ENCODE results near the gene ATP2B2. TPM values are rescaled to one million over a fixed set of nuclear protein-coding genes. Genes with fewer than 3 reads are reported as not detected.

Gene ATP2B2
- total RNA-seq, 1 experiment from 2014 or later = not detected

DNA sequence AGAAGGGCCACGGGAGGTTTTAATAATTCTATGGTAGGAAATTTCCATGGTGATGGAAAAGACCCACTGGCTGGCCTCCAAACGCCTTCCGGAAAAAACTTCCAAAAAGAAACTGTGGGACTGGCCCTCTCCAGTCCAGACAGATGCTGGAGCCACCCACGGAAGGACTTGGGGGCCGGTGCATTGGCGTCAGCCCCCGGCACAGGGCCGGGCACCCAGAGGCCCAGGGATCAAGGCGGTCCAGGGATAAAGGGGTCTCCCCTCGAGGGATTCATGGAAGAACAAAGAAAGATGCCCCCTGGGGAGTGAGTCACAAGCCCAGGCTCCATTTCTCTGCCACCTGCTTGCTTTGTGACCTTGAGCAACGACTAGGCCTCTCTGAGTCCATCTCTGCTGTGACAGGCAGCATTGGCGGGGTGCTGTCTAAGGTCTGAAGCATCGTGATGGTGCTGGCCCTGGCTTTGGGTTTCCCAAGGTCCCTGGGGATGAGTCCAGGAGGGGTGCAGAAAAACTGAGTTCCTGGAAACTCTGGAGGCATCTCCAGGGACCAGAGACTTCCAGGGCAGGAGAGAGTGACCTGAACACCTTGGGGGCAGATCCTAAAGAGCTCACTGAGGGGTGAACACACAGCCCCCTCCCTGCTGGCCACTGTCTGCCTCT, 21.6 kb downstream of the ATP2B2 start:
- no peaks in the 10 kb centered on the region for H3K36me3 ChIP-seq (ENCODE audit: control insufficient read depth, insufficient read depth, low read length)
- POLR2A ChIA-PET = no interaction called here
- Mint-ChIP-seq H3K36me3 (ENCODE audit: insufficient read depth, unreplicated experiment) (no peaks in the 10 kb centered on the region), H3K27ac (ENCODE audit: unreplicated experiment) (no peak overlapping the region), H3K4me3 (ENCODE audit: unreplicated experiment) (no peak overlapping the region), H3K27me3 (ENCODE audit: insufficient read depth, unreplicated experiment) (peaks cover 7% of the 10 kb centered on the region), H3K4me1 (ENCODE audit: low read depth, unreplicated experiment) (no peaks in the 10 kb centered on the region), H3K9me3 (ENCODE audit: unreplicated experiment) (peaks cover 2% of the 10 kb centered on the region)
- H3K27me3 ChIP-seq (replicated peaks; ENCODE audit: control insufficient read depth, insufficient read depth, low read length) = no peaks in the 10 kb centered on the region
- H3K4me1 ChIP-seq = no peaks in the 10 kb centered on the region
- BruUV-seq (replicated peaks) = no TSS peak
- intact Hi-C loops (cut with micrococcal nuclease; ENCODE audit: unreplicated experiment) = no loop called here
- no peaks in the 10 kb centered on the region for H3K9me3 ChIP-seq
- TF ChIP-seq, protein P1, sequence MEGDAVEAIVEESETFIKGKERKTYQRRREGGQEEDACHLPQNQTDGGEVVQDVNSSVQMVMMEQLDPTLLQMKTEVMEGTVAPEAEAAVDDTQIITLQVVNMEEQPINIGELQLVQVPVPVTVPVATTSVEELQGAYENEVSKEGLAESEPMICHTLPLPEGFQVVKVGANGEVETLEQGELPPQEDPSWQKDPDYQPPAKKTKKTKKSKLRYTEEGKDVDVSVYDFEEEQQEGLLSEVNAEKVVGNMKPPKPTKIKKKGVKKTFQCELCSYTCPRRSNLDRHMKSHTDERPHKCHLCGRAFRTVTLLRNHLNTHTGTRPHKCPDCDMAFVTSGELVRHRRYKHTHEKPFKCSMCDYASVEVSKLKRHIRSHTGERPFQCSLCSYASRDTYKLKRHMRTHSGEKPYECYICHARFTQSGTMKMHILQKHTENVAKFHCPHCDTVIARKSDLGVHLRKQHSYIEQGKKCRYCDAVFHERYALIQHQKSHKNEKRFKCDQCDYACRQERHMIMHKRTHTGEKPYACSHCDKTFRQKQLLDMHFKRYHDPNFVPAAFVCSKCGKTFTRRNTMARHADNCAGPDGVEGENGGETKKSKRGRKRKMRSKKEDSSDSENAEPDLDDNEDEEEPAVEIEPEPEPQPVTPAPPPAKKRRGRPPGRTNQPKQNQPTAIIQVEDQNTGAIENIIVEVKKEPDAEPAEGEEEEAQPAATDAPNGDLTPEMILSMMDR (IDR thresholded peaks at IDR 0.05; ENCODE audit: insufficient read depth in 1 of 2, low read depth in 1 of 2, low read length in 1 of 2, severe bottlenecking in 1 of 2, unreplicated experiment in 1 of 2) = no peak
- no peak for DNase-seq
- H3K4me3 ChIP-seq (ENCODE audit: low read depth, low read length) = no peak overlapping the region
- CTCF ChIA-PET = no interaction called here

DNA sequence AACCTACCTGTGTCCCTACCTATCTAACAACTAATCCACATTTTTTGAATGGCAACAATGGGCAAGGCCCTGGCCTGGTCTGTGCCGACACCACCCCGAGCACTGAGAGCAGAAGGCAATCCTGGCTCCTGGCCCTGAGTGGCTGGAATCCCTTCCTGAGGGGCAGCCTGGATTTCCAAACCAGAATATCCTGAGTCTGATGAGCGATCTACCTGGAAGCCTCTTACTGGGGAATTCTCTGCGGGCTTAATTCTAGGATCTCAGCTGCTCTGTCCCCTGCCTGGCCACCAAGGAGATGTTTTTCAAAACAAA, 22.1 kb downstream of the ATP2B2 start:
- no peak overlapping the region for H3K4me3 Mint-ChIP-seq (ENCODE audit: unreplicated experiment)
- H3K27ac Mint-ChIP-seq (ENCODE audit: unreplicated experiment) = no peak overlapping the region
- no peaks in the 10 kb centered on the region for H3K27me3 ChIP-seq (replicated peaks; ENCODE audit: control insufficient read depth, insufficient read depth, low read length)
- H3K9me3 ChIP-seq = no peaks in the 10 kb centered on the region
- peaks cover 7% of the 10 kb centered on the region for H3K9me3 Mint-ChIP-seq (ENCODE audit: unreplicated experiment)
- ChIA-PET POLR2A (no interaction called here), CTCF (no interaction called here)
- no TSS peak for BruUV-seq (replicated peaks)
- no peaks in the 10 kb centered on the region for H3K36me3 ChIP-seq (ENCODE audit: control insufficient read depth, insufficient read depth, low read length)
- no peaks in the 10 kb centered on the region for H3K36me3 Mint-ChIP-seq (ENCODE audit: insufficient read depth, unreplicated experiment)
- DNase-seq = no peak
- H3K4me1 ChIP-seq = no peaks in the 10 kb centered on the region
- intact Hi-C loops (cut with micrococcal nuclease; ENCODE audit: unreplicated experiment) = no loop called here
- peaks cover 8% of the 10 kb centered on the region for H3K27me3 Mint-ChIP-seq (ENCODE audit: insufficient read depth, unreplicated experiment)
- H3K4me3 ChIP-seq (ENCODE audit: low read depth, low read length) = no peak overlapping the region
- TF ChIP-seq, protein P1 (IDR thresholded peaks at IDR 0.05; ENCODE audit: insufficient read depth in 1 of 2, low read depth in 1 of 2, low read length in 1 of 2, severe bottlenecking in 1 of 2, unreplicated experiment in 1 of 2) = no peak
- H3K4me1 Mint-ChIP-seq (ENCODE audit: low read depth, unreplicated experiment) = no peaks in the 10 kb centered on the region

DNA sequence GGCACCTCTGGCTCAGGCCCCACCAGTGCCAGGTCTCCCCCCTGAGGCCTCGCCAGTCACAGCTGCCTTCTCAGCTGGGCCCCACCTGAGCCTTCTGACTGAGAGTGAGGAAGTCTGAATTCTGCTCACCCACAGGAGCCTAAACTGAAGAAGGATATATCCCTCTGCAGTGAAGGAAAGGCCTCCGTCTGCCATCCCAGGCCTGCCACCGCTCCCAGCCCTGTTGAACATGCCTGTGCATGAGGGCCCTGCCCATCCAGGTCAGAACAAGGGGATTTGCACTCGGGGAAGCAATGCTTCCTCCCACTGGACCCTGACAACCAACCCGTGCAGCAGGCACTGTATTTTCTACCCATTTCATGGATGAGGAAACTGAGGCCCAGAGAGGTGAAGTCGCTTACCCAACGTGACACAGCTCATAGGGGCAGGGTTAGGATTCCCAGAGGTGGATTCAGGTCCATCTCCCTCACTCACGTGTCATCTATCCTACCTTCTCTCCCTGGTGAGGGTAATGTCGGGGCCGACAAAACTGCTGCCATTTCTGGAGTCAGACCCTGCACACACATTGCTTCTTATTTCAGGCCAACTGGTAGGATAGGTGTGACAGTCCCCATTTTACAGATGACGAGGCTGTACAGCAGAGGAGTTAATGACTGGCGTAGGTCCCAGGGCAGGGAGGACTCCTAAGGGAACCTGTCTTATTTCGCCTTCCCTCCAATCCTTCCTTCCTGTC, 22.6 kb downstream of the ATP2B2 start:
- Mint-ChIP-seq H3K27me3 (ENCODE audit: insufficient read depth, unreplicated experiment) (peaks cover 9% of the 10 kb centered on the region), H3K27ac (ENCODE audit: unreplicated experiment) (no peak overlapping the region), H3K4me1 (ENCODE audit: low read depth, unreplicated experiment) (no peaks in the 10 kb centered on the region), H3K4me3 (ENCODE audit: unreplicated experiment) (no peak overlapping the region), H3K36me3 (ENCODE audit: insufficient read depth, unreplicated experiment) (no peaks in the 10 kb centered on the region), H3K9me3 (ENCODE audit: unreplicated experiment) (peaks cover 11% of the 10 kb centered on the region)
- no peaks in the 10 kb centered on the region for H3K4me1 ChIP-seq
- intact Hi-C loops (cut with micrococcal nuclease; ENCODE audit: unreplicated experiment) = no loop called here
- ChIA-PET CTCF (no interaction called here), POLR2A (no interaction called here)
- DNase-seq = no peak
- no peaks in the 10 kb centered on the region for H3K27me3 ChIP-seq (replicated peaks; ENCODE audit: control insufficient read depth, insufficient read depth, low read length)
- TF ChIP-seq, protein P1 (IDR thresholded peaks at IDR 0.05; ENCODE audit: insufficient read depth in 1 of 2, low read depth in 1 of 2, low read length in 1 of 2, severe bottlenecking in 1 of 2, unreplicated experiment in 1 of 2) = no peak
- BruUV-seq (replicated peaks) = no TSS peak
- H3K9me3 ChIP-seq = no peaks in the 10 kb centered on the region
- no peaks in the 10 kb centered on the region for H3K36me3 ChIP-seq (ENCODE audit: control insufficient read depth, insufficient read depth, low read length)
- no peak overlapping the region for H3K4me3 ChIP-seq (ENCODE audit: low read depth, low read length)
